Erythroblast (primary cell): Measurements from ENCODE around the gene RAB11A.

ENCODE experiments used
- GATA1 ChIP-seq: IDR thresholded peaks from 2 replicates; pipeline ENCODE4 v1.6.1; 2011; ENCODE audit warnings: low read depth, mild to moderate bottlenecking, control low read depth, low read length, moderate library complexity
- POLR2A ChIP-seq: IDR thresholded peaks from 2 replicates; pipeline ENCODE4 v1.6.1; 2011; ENCODE audit warnings: mild to moderate bottlenecking, low read length

DNA sequence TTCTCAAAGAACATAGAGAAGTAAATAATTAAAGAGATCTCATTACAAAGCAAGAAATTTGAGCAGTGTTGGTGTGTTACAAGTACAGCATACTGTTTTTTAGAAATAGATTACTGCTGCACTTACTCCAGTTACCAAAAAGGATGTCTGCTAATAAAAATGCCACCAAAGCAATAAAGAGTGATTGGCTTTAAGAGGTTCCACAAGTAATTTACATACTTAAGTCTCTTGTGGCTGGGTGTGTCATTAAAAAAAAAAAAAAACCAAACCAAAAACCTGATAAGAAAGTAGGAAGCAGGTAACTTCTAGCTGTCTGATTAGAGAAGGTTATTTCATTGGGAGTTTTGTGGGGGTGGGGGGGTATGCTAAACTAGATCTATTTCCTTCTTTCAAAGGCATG lies 15.2 kb downstream of the RAB11A start:
- no peak for TF ChIP-seq POLR2A
- no peak for TF ChIP-seq GATA1
